GM21381 (cell line): ENCODE data around the gene KRT73.
"Not testable (repeated sequence)": the region's sequence is repeated elsewhere in the genome, so short reads cannot be mapped to it uniquely, and the experiment has no call there.

Experiments used
- ATAC-seq: cut with Tn5 transposase; IDR thresholded peaks from one replicate; pipeline ENCODE4 v1.9.1; 2021; ENCODE audit warnings: mild to moderate bottlenecking, moderate library complexity; ENCODE audit not compliant: unreplicated experiment

The KRT73 gene

GRCh38 chr12:52603314-52603713 is 15.0 kb downstream of the KRT73 start:
- ATAC-seq: no peak

- no peak for ATAC-seq
Observed at GRCh38 chr12:52602552-52602951, 15.8 kb downstream of the KRT73 start.

- no peak for ATAC-seq
Observed at GRCh38 chr12:52601671-52602070, 16.7 kb downstream of the KRT73 start.

- ATAC-seq: no peak
Observed at GRCh38 chr12:52600941-52601481, 17.3 kb downstream of the KRT73 start, which contains the start of gene KRT72. KRT72 (minus strand) TSS chr12:52601463; CDS start chr12:52601452, 11 bp downstream.

GRCh38 chr12:52600475-52600874 is 17.9 kb downstream of the KRT73 start:
- no peak for ATAC-seq

GRCh38 chr12:52600071-52600470 is 18.3 kb downstream of the KRT73 start:
- no peak for ATAC-seq

GRCh38 chr12:52598966-52599365 is 19.4 kb downstream of the KRT73 start:
- ATAC-seq: no peak

- not testable (repeated sequence) for ATAC-seq
Observed at GRCh38 chr12:52594237-52594636, 24.1 kb downstream of the KRT73 start.

GRCh38 chr12:52591521-52591920 is 26.8 kb downstream of the KRT73 start:
- ATAC-seq: no peak

- ATAC-seq: no peak
Observed at GRCh38 chr12:52590021-52590420, 28.3 kb downstream of the KRT73 start.

GRCh38 chr12:52587563-52587962 is 30.8 kb downstream of the KRT73 start:
- no peak for ATAC-seq

GRCh38 chr12:52585946-52586345 is 32.4 kb downstream of the KRT73 start:
- ATAC-seq: no peak

- no peak for ATAC-seq
Observed at GRCh38 chr12:52585066-52585465, 33.3 kb downstream of the KRT73 start.

GRCh38 chr12:52584156-52584682 is 34.1 kb downstream of the KRT73 start:
- ATAC-seq: no peak

- no peak for ATAC-seq
Observed at GRCh38 chr12:52582971-52583456, 35.3 kb downstream of the KRT73 start.

GRCh38 chr12:52582486-52582885 is 35.9 kb downstream of the KRT73 start:
- ATAC-seq: no peak

- no peak for ATAC-seq
Observed at GRCh38 chr12:52581481-52581880, 36.9 kb downstream of the KRT73 start.

GRCh38 chr12:52581066-52581465 is 37.3 kb downstream of the KRT73 start:
- no peak for ATAC-seq

- no peak for ATAC-seq
Observed at GRCh38 chr12:52580496-52580895, 37.9 kb downstream of the KRT73 start.

- ATAC-seq: no peak
Observed at GRCh38 chr12:52579468-52580465, 38.6 kb downstream of the KRT73 start.

GRCh38 chr12:52578469-52578868 is 39.9 kb downstream of the KRT73 start:
- ATAC-seq: no peak

GRCh38 chr12:52577316-52577715 is 41.0 kb downstream of the KRT73 start:
- no peak for ATAC-seq
